Chondrocyte (in vitro differentiated cells): Measurements from ENCODE around the gene TSPAN9. TPM values are rescaled to one million over a fixed set of nuclear protein-coding genes. Genes with fewer than 3 reads are reported as not detected.

Experiments used
- DNase-seq: peaks from one replicate; pipeline ENCODE4 v3.0.0; 2021; ENCODE audit warnings: mixed read lengths, low spot score
- H3K27ac Mint-ChIP-seq: one replicate; pipeline ENCODE4 v1.8.0; 2021; ENCODE audit warnings: mild to moderate bottlenecking, moderate library complexity, mixed read lengths; ENCODE audit not compliant: unreplicated experiment
- H3K27me3 Mint-ChIP-seq: 2 replicates; pipeline ENCODE4 v1.8.0; 2021; ENCODE audit warnings: low read depth, mixed read lengths
- H3K36me3 Mint-ChIP-seq: 2 replicates; pipeline ENCODE4 v1.8.0; 2021; ENCODE audit warnings: low read depth, mixed read lengths
- H3K4me1 Mint-ChIP-seq: 2 replicates; pipeline ENCODE4 v1.8.0; 2021; ENCODE audit warnings: low read depth, mild to moderate bottlenecking, mixed read lengths
- H3K4me3 Mint-ChIP-seq: one replicate; pipeline ENCODE4 v1.8.0; 2021; ENCODE audit warnings: mild to moderate bottlenecking, moderate library complexity, mixed read lengths; ENCODE audit not compliant: unreplicated experiment
- H3K9me3 Mint-ChIP-seq: 2 replicates; pipeline ENCODE4 v1.8.0; 2021; ENCODE audit warnings: low read depth, mixed read lengths
- CTCF ChIP-seq: fragments of 200-600 bp; sonication (generic); IDR thresholded peaks from 2 replicates; pipeline ENCODE4 v1.5.0; 2021; ENCODE audit warnings: antibody characterized with exemption, mild to moderate bottlenecking, moderate library complexity
- total RNA-seq: library from RNA; stranded (reverse); gene quantifications from 3 replicates; pipeline ENCODE4 v1.2.1, GENCODE V29; 2021

TSPAN9 gene
- total RNA-seq, 1 donor from 2014 or later = 50.4 TPM

- no peak for TF ChIP-seq CTCF
- no peak overlapping the region for H3K4me3 Mint-ChIP-seq
- H3K27me3 Mint-ChIP-seq = no peaks in the 10 kb centered on the region
- H3K27ac Mint-ChIP-seq = no peak overlapping the region
- H3K4me1 Mint-ChIP-seq = peaks cover 3% of the 10 kb centered on the region
- H3K9me3 Mint-ChIP-seq = no peaks in the 10 kb centered on the region
- H3K36me3 Mint-ChIP-seq = peaks cover 3% of the 10 kb centered on the region
- no peak for DNase-seq
These were observed 13.3 kb downstream of the TSPAN9 start for GRCh38 chr12:3090240-3091037.

- Mint-ChIP-seq H3K27ac (no peak overlapping the region), H3K4me3 (no peak overlapping the region), H3K9me3 (no peaks in the 10 kb centered on the region), H3K27me3 (no peaks in the 10 kb centered on the region), H3K36me3 (peaks cover 3% of the 10 kb centered on the region), H3K4me1 (peaks cover 3% of the 10 kb centered on the region)
- DNase-seq = no peak
- TF ChIP-seq CTCF = no peak
These were observed 13.8 kb downstream of the TSPAN9 start for GRCh38 chr12:3091038-3091319.

GRCh38 chr12:3091382-3092241, 14.4 kb downstream of the TSPAN9 start:
- peaks cover 5% of the 10 kb centered on the region for H3K36me3 Mint-ChIP-seq
- no peak overlapping the region for H3K4me3 Mint-ChIP-seq
- no peak overlapping the region for H3K27ac Mint-ChIP-seq
- DNase-seq = no peak
- no peaks in the 10 kb centered on the region for H3K9me3 Mint-ChIP-seq
- peaks cover 8% of the 10 kb centered on the region for H3K4me1 Mint-ChIP-seq
- TF ChIP-seq CTCF = no peak
- no peaks in the 10 kb centered on the region for H3K27me3 Mint-ChIP-seq

- H3K36me3 Mint-ChIP-seq = peaks cover 2% of the 10 kb centered on the region
- H3K27ac Mint-ChIP-seq = no peak overlapping the region
These were observed 15.6 kb downstream of the TSPAN9 start for GRCh38 chr12:3092764-3093163.

More at GRCh38 chr12:3092764-3093163, 15.6 kb downstream of the TSPAN9 start:
- Mint-ChIP-seq H3K4me1 (peaks cover 20% of the 10 kb centered on the region), H3K9me3 (no peaks in the 10 kb centered on the region), H3K4me3 (no peak overlapping the region), H3K27me3 (no peaks in the 10 kb centered on the region)
- no peak for DNase-seq
- no peak for TF ChIP-seq CTCF
